Activated CD4-positive, CD25-positive, alpha-beta regulatory T cell treated with anti-CD3 and anti-CD28 coated beads, Interleukin-2, amount 50 U/mL, for 24 hours (primary cell): ENCODE measurements around the gene GPS2.

Experiments
- ATAC-seq, 2 donors: fragments of 150-1000 bp; cut with Tn5 transposase; one replicate each; pipeline ENCODE4 v1.10.0; 2021; ENCODE audit warnings: mild to moderate bottlenecking in 1 of 2, moderate library complexity in 1 of 2

Gene GPS2

DNA sequence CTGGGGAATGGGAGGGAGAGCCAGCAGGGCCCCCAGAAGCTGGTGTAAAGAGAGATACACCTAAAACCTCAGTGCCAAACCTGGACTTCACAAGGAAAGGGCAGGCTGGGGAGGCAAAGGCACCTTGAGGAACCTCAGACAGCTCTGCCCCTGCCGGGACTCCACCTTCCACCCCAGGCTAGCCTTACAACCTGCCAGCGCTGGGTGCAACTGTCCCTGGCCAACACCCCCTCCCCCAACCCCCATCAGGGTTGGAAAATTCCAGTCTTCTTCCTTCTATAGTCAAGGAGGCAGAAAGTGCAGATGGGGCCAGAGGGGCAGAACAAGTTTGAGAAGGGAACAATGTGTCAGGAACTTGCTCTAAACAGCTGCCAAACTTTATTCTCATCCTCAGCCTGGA is 23.0 kb downstream of the GPS2 start:
- no peak for ATAC-seq

DNA sequence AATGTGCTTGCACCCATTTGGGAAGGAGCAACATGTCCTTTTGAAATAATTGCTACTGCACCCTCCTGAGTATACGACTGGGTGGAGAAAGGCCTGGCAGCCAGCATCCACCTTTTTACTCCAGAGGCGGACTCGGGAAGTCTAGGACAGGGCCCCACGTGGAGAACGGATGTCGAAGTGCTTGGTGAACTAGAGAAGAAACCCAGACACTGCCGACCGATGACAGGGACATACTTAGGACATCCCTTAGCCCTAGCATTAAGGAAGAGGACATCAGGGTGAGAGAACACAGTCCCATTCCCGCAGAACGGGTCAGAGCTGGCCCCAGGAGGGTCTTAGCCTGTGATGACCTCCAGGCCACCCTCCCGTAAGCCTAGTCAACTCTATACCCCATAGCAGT is 24.5 kb downstream of the GPS2 start:
- no peak for ATAC-seq

GRCh38 chr17:7290166-7290565 is 25.0 kb downstream of the GPS2 start:
- ATAC-seq = no peak

- no peak for ATAC-seq
Measured at GRCh38 chr17:7289256-7290032, 25.7 kb downstream of the GPS2 start.

DNA sequence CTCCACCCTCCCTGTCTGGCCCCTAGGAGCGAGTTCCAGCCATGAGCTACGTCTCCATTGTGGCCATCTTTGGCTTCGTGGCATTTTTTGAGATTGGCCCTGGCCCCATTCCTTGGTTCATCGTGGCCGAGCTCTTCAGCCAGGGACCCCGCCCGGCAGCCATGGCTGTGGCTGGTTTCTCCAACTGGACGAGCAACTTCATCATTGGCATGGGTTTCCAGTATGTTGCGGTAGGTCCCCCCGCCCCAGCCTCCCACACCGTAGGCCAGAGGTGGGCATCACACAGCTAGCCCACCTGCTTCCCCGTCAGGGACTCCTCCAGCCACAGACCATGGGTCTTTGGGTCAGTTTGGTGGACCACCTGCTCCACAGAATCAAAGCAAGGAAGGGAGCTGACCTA is 29.5 kb downstream of the GPS2 start:
- ATAC-seq = no peak

DNA sequence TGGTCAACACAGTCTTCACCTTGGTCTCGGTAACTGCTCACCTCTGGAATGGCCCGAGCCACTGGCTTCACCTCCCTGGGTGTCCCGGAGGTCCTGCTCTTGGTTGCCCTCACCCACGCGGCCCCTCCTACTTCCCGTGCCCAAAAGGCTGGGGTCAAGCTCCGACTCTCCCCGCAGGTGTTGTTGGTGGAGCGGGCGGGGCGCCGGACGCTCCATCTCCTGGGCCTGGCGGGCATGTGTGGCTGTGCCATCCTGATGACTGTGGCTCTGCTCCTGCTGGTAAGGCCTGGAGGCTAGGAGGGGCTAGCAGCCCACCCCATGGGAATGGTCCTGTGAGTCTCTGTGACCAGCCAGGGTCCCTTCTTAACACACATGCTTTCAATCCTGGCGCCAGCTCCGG is 30.2 kb downstream of the GPS2 start:
- ATAC-seq = no peak

- no peak for ATAC-seq
Measured at GRCh38 chr17:7283471-7284216, 31.5 kb downstream of the GPS2 start.

GRCh38 chr17:7282752-7283321 is 32.3 kb downstream of the GPS2 start:
- ATAC-seq = no peak

DNA sequence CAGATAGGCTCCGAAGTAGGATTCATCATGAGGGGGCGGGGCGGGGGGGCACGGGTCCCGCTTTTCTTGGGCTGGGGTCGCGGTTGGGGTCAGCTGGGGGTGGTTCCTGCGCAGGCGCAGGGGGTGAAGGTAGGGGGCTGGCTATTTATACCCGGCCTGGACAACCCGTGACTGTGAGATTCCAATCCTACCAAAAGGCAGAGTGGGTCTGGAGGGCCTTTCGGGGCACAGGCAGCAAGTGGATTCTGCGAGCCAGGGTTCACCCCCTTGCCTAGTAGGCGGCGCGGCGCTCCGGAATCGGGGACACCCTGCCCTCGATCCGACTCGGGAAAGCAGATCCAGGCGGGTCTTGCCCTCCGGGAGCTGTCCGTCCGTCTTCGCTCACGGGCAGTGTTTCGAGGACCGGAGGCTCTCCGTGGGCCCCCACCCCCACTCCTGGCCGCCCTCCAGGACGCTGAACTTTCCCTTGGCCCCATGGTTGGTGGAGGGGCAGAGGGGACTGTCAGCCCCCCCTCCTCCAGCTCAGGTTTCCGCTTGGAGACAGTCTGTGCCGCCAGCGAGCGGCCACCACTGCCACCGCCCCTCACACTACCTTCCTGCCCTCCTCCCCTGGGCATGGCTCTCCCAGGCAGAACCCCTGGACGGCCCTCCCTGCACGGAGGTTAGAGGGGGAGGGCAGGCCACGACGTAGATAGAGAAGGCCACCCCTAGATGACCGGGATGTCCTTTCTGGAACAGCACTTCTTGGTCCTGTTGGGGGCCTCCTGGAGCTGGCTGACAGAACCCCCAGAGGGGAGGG is 33.0 kb downstream of the GPS2 start:
- no peak for ATAC-seq

- ATAC-seq = peak; percentile 75 to 80
Measured at GRCh38 chr17:7281074-7281952, 33.8 kb downstream of the GPS2 start, which contains the start of gene SLC2A4. SLC2A4 (plus strand) TSS chr17:7281718; CDS start chr17:7281935, 217 bp downstream.

DNA sequence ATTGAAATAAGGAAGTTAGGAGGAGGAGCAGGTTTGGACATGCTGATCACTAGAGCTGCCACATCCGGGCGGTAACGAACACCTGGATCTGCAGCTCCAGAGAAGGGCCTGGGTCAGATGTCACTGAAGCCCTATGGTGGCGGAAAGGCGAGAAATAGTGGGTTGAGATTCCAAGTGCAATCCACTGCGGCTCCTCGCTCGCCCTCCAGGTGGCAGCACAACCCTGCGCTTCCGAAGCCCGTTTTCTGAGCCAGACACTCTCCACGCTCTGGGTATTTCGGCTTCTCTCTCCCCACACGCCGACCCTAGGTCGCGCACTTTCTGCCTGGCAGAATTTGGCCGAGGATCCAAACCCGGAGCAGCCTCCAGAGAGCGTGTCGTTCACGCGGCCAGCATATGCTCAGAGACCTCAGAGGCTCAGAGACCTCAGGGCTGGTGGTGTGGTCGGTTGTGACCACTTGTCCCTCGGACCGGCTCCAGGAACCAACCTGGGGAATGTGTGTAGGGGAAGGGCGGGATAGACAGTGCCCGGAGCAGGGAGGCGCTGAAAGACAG is 34.6 kb downstream of the GPS2 start:
- peak; percentile 78 to 85 for ATAC-seq

GRCh38 chr17:7279448-7279847 is 35.7 kb downstream of the GPS2 start:
- ATAC-seq = no peak

GRCh38 chr17:7266784-7267183 is 48.4 kb downstream of the GPS2 start:
- no peak for ATAC-seq

GRCh38 chr17:7263801-7264078 is 51.4 kb downstream of the GPS2 start:
- no peak for ATAC-seq

GRCh38 chr17:7262935-7263800 is 52.0 kb downstream of the GPS2 start:
- peak in 1 of 2 donors; percentile 11 for ATAC-seq
